Natural killer cell treated with Interleukin-12 subunit alpha and Interleukin-12 subunit beta and Interleukin-15 and Interleukin-18, amount 100 ng/mL, for 72 hours (primary cell): ENCODE results near the gene KIF26A. TPM values are rescaled to one million over a fixed set of nuclear protein-coding genes. Genes with fewer than 3 reads are reported as not detected.
"Not testable (repeated sequence)": the region's sequence is repeated elsewhere in the genome, so short reads cannot be mapped to it uniquely, and the experiment has no call there.

Source experiments
- ATAC-seq, 2 donors: fragments of 150-1000 bp; cut with Tn5 transposase in 1 of 2; sonication (Bioruptor Pico), chemical (Tn5 transposase) in 1 of 2; 2 replicates each; pipeline ENCODE4 v1.10.0; 2021
- DNase-seq: peaks from one replicate; pipeline ENCODE4 v3.0.0; 2022; ENCODE audit warnings: low spot score
- H3K27ac Mint-ChIP-seq, 2 donors: 1 replicate in 1 of 2; 2 replicates in 1 of 2; pipeline ENCODE4 v1.8.0; 2022; ENCODE audit warnings: mixed read lengths in 2 of 2, mild to moderate bottlenecking in 1 of 2, moderate library complexity in 1 of 2
- H3K27me3 Mint-ChIP-seq, 2 donors: 1 replicate in 1 of 2; 2 replicates in 1 of 2; pipeline ENCODE4 v1.8.0; 2022; ENCODE audit warnings: mixed read lengths in 2 of 2
- H3K36me3 Mint-ChIP-seq: one replicate; pipeline ENCODE4 v1.8.0; 2022; ENCODE audit warnings: mixed read lengths
- H3K4me1 Mint-ChIP-seq, 2 donors: 1 replicate in 1 of 2; 2 replicates in 1 of 2; pipeline ENCODE4 v1.8.0; 2022; ENCODE audit warnings: low read depth in 2 of 2, mixed read lengths in 2 of 2, mild to moderate bottlenecking in 1 of 2
- H3K4me3 Mint-ChIP-seq: one replicate; pipeline ENCODE4 v1.8.0; 2022; ENCODE audit warnings: mixed read lengths
- H3K9me3 Mint-ChIP-seq: 2 replicates; pipeline ENCODE4 v1.8.0; 2022; ENCODE audit warnings: mixed read lengths
- total RNA-seq, 2 donors: library from RNA; stranded (reverse); gene quantifications; one replicate each; pipeline ENCODE4 v1.2.3, GENCODE V29; 2022

Gene KIF26A
- total RNA-seq, 2 donors from 2014 or later: not detected

GRCh38 chr14:104197449-104198247 is 59.3 kb downstream of the KIF26A start:
- DNase-seq (no peak), ATAC-seq (no peak)
- H3K9me3 Mint-ChIP-seq: no peaks in the 10 kb centered on the region
- no peak overlapping the region for H3K27ac Mint-ChIP-seq
- no peaks in the 10 kb centered on the region for H3K27me3 Mint-ChIP-seq
- H3K36me3 Mint-ChIP-seq: no peaks in the 10 kb centered on the region
- no peaks in the 10 kb centered on the region for H3K4me1 Mint-ChIP-seq
- no peak overlapping the region for H3K4me3 Mint-ChIP-seq

DNA sequence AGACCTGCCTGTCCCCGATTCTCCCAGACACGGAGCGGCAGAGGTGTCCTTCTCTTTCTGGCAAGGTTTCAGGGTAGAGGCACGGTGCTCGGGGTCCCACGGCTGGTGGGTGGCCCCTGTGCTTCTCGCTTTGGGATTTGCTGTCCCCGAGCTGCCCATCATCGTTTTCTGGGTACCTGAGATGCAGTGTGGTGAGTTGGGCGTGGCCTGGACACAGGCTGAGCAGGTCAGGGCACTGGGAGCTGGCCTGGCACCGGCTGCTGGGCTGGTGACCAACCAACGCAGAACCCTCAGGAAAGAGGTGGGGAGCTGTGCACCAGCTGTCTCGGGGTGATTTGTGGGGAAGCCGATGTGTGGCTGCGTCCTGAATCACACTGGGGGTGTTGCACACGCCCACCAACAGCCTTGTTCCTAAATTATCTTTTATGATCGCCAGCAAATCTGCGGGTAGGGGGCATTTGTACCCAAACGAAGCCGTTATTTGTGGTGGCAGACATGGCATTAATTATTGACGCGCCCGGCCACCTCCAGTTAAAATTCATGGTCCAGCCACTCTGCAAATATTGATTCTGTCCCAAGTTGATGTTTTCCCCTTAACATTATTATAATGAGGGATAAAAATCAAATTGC is 61.0 kb downstream of the KIF26A start:
- Mint-ChIP-seq H3K9me3 (no peaks in the 10 kb centered on the region), H3K27ac (no peak overlapping the region), H3K4me1 (no peaks in the 10 kb centered on the region), H3K4me3 (no peak overlapping the region), H3K36me3 (no peaks in the 10 kb centered on the region), H3K27me3 (no peaks in the 10 kb centered on the region)
- no peak for ATAC-seq
- no peak for DNase-seq

- H3K9me3 Mint-ChIP-seq: no peaks in the 10 kb centered on the region
- DNase-seq (no peak), ATAC-seq (no peak)
- no peaks in the 10 kb centered on the region for H3K27me3 Mint-ChIP-seq
- H3K36me3 Mint-ChIP-seq: no peaks in the 10 kb centered on the region
- H3K27ac Mint-ChIP-seq: no peak overlapping the region
- H3K4me3 Mint-ChIP-seq: no peak overlapping the region
- no peaks in the 10 kb centered on the region for H3K4me1 Mint-ChIP-seq
Measured at GRCh38 chr14:104200106-104200505, 61.7 kb downstream of the KIF26A start.

- Mint-ChIP-seq H3K4me3 (no peak overlapping the region), H3K4me1 (no peaks in the 10 kb centered on the region), H3K9me3 (no peaks in the 10 kb centered on the region), H3K27ac (no peak overlapping the region), H3K27me3 (no peaks in the 10 kb centered on the region), H3K36me3 (no peaks in the 10 kb centered on the region)
- DNase-seq (no peak), ATAC-seq (no peak)
Measured at GRCh38 chr14:104200591-104200990, 62.2 kb downstream of the KIF26A start.

DNA sequence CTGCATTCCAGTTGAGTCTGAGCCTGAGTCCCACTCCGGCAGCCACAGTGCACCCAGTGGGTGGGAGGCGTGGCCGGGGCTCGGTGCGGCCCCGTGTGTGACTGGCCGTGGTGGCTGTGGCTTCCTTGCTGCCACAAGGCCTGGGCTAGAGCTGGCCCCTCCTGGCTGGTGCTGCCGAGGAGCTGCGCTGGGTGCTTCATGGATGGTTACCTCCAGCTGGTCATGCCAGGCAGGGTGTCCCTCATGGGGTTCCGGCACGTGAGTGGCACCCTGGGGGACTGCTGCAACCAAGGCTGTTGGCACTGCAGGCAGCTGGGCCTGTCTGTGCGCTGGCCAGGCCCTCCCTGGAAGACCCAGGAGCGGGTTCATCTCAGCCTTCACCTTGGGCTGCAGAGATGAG is 62.7 kb downstream of the KIF26A start:
- Mint-ChIP-seq H3K27me3 (no peaks in the 10 kb centered on the region), H3K9me3 (no peaks in the 10 kb centered on the region), H3K4me1 (no peaks in the 10 kb centered on the region), H3K27ac (no peak overlapping the region), H3K4me3 (no peak overlapping the region), H3K36me3 (no peaks in the 10 kb centered on the region)
- DNase-seq: no peak
- ATAC-seq: peak in 1 of 2 donors; percentile 20

- DNase-seq (no peak), ATAC-seq (no peak)
- Mint-ChIP-seq H3K27me3 (no peaks in the 10 kb centered on the region), H3K36me3 (no peaks in the 10 kb centered on the region), H3K9me3 (no peaks in the 10 kb centered on the region), H3K4me1 (peaks cover 0 to under 1% of the 10 kb centered on the region in 2 donors), H3K27ac (no peak overlapping the region), H3K4me3 (no peak overlapping the region)
Measured at GRCh38 chr14:104201496-104201895, 63.1 kb downstream of the KIF26A start.

- Mint-ChIP-seq H3K27me3 (no peaks in the 10 kb centered on the region), H3K4me3 (no peak overlapping the region), H3K36me3 (no peaks in the 10 kb centered on the region), H3K9me3 (no peaks in the 10 kb centered on the region), H3K27ac (no peak overlapping the region), H3K4me1 (peaks cover 0 to 2% of the 10 kb centered on the region in 2 donors)
- DNase-seq: no peak
- no peak for ATAC-seq
Measured at GRCh38 chr14:104202259-104203070, 64.1 kb downstream of the KIF26A start.

DNA sequence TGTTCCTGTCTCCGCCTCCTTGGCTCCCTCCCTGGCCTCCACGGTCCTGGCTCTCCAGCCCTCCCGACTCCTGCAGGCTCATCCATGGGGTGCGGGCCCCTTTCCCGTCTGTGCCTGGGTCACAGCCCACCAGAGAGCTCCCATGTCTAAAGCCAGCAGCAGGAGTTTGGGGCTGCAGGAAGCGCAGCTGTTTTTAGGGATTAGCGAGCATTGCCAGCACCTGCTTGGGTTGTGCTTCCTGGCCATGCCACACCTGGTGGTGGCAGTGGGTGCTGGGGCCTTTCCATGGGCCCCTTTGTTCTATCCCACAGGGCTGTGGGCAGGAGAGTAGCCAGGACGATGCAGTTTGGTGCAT is 64.7 kb downstream of the KIF26A start:
- Mint-ChIP-seq H3K4me1 (peaks cover 0 to 2% of the 10 kb centered on the region in 2 donors), H3K36me3 (no peaks in the 10 kb centered on the region), H3K9me3 (no peaks in the 10 kb centered on the region), H3K27me3 (no peaks in the 10 kb centered on the region), H3K4me3 (no peak overlapping the region), H3K27ac (no peak overlapping the region)
- DNase-seq: no peak
- ATAC-seq: no peak

DNA sequence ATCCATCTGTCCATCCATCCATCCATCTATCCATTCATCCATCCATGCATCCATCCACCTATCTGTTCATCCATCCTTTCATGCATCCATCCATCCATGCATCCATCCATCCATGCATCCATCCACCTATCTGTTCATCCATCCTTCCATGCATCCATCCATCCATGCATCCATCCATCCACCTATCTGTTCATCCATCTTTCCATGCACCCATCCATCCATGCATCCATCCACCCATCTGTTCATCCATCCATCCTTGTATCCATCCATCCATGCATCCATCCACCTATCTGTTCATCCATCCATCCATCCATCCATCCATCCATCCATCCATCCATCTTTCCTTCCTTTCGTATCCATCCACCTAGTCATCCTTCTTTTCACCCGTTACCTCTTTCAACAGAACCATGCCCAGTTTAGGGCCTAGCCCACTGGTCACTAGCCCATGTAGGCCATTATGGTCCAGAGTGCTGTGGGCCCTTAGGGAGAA is 66.3 kb downstream of the KIF26A start:
- Mint-ChIP-seq H3K9me3 (no peaks in the 10 kb centered on the region), H3K27ac (no peak overlapping the region), H3K4me3 (no peak overlapping the region), H3K27me3 (no peaks in the 10 kb centered on the region), H3K4me1 (peaks cover 0 to 2% of the 10 kb centered on the region in 2 donors), H3K36me3 (no peaks in the 10 kb centered on the region)
- DNase-seq (no peak), ATAC-seq (no peak)

DNA sequence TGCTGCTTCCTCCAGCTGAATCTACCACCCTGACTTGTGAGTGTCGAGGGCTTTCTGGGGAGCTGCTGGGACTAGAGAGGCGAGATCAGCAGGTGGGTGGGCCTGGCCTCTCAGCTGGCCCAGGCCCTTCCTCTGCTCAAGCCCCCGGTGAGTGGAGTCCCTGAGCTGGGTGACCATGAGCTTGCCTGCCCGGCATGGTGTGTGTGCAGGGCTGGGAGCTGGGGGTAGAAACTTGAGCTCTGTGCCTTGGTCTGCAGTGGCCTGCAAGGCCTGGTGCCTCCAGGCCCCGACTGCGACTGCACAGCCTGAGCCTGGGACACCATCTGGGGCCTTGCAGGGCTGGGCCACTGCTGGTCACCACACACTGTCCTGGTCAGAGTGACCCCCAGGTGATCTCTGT is 67.4 kb downstream of the KIF26A start:
- Mint-ChIP-seq H3K9me3 (no peaks in the 10 kb centered on the region), H3K36me3 (no peaks in the 10 kb centered on the region), H3K27me3 (no peaks in the 10 kb centered on the region), H3K4me3 (no peak overlapping the region), H3K27ac (no peak overlapping the region), H3K4me1 (peaks cover 0 to 2% of the 10 kb centered on the region in 2 donors)
- peak in 1 of 2 donors; percentile 15 for ATAC-seq
- no peak for DNase-seq

DNA sequence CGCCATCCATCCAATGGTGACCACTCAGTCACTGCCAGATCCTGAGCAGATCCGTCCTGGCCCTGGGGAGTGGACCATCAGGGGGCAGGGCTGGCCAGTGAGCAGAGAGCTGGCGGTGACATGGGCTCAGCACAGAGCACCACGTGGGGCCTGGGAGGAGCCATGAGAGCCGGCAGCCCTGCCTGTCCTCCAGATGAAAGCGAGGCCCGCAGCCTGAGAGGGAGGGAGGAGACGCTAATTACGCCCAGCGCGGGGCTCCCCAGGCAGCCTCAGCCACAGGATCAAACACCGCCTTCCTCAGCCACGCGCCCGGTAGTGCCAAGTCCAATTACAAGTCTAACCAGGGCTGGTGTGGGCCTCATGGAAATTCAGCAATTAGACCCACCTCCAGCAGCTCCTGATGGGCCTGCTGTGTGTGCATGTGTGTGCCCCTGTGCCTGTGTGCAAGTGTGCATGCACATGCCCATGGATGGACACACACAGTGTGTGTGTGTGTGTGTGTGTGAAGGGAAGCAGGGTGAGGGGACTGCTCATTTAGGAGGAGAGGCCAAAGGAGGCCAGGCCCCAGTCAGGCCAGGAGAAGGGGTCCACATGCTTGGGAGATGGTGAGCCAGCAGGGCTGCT is 68.0 kb downstream of the KIF26A start:
- Mint-ChIP-seq H3K9me3 (no peaks in the 10 kb centered on the region), H3K36me3 (no peaks in the 10 kb centered on the region), H3K27ac (no peak overlapping the region), H3K4me3 (no peak overlapping the region), H3K4me1 (peaks cover 0 to 2% of the 10 kb centered on the region in 2 donors), H3K27me3 (no peaks in the 10 kb centered on the region)
- ATAC-seq (peak in 1 of 2 donors; percentile 8), DNase-seq (no peak)

GRCh38 chr14:104207142-104208014 is 69.0 kb downstream of the KIF26A start:
- Mint-ChIP-seq H3K27ac (no peak overlapping the region), H3K4me1 (peaks cover 0 to 2% of the 10 kb centered on the region in 2 donors), H3K9me3 (no peaks in the 10 kb centered on the region), H3K27me3 (no peaks in the 10 kb centered on the region), H3K36me3 (no peaks in the 10 kb centered on the region), H3K4me3 (no peak overlapping the region)
- DNase-seq (no peak), ATAC-seq (no peak)

DNA sequence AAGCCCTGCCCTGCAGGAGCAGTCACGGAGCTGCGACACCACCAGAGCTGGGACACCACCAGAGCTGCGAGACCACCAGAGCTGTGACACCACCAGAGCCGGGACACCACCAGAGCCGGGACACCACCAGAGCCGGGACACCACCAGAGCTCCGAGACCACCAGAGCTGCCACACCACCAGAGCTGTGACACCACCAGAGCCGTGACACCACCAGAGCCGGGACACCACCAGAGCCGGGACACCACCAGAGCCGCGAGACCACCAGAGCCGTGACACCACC is 69.6 kb downstream of the KIF26A start:
- DNase-seq, H3K4me3 Mint-ChIP-seq, ATAC-seq, H3K4me1 Mint-ChIP-seq, H3K27ac Mint-ChIP-seq, H3K9me3 Mint-ChIP-seq, H3K36me3 Mint-ChIP-seq, H3K27me3 Mint-ChIP-seq: not testable (repeated sequence)
